ENCODE measurements around the gene KCNMA1. TPM values are rescaled to one million over a fixed set of nuclear protein-coding genes. Genes with fewer than 3 reads are reported as not detected.

Gene KCNMA1
- total and polyA plus RNA-seq, 10 of the 15 experiments (the other 5 are each of a cell fraction or from before 2014, with no cell fraction given) = 8.5 to 77.0 (median 21.3) TPM

- ChIA-PET SMC1A (ENCODE audit: uncharacterized antibody, unreplicated experiment) (interaction anchor here (0.6 to 1.6 kb wide), 3 partner anchors 8 to 655 kb away, joined by 3 read pairs; no protein-coding TSS in a partner anchor), RAD21 (ENCODE audit: unreplicated experiment) (no interaction called here), CTCF (no interaction called here), POLR2A (interaction anchor here (0.6 kb wide), 1 partner anchor 564 kb away, joined by 3 read pairs; no protein-coding TSS in a partner anchor)
- H3K4me1 ChIP-seq (ENCODE audit: control insufficient read depth, insufficient read depth, low read length) = no peaks in the 10 kb centered on the region
- H3K4me3 ChIP-seq = no peak overlapping the region
- H3K79me2 ChIP-seq (ENCODE audit: control insufficient read depth, insufficient read depth, low read length) = no peaks in the 10 kb centered on the region
- H3K36me3 ChIP-seq (ENCODE audit: control insufficient read depth in 2 of 2, insufficient read depth in 2 of 2, low read length in 1 of 2) = no peaks in the 10 kb centered on the region
- no peak for ATAC-seq
- in situ Hi-C loops (cut with MboI) (no loop called here), intact Hi-C loops (cut with micrococcal nuclease; ENCODE audit: unreplicated experiment) (no loop called here)
- no peaks in the 10 kb centered on the region for H4K20me1 ChIP-seq (ENCODE audit: control insufficient read depth, insufficient read depth)
- no peak for DNase-seq (ENCODE audit: low read depth, low spot score)
- H3K9ac ChIP-seq (ENCODE audit: control insufficient read depth, insufficient read depth, low read length) = no peak overlapping the region
- FAIRE-seq = no peak
- BruUV-seq (replicated peaks) = no TSS peak
- no peak for TF ChIP-seq SPI1 (IDR thresholded peaks at IDR 0.05; ENCODE audit: borderline replicate concordance, insufficient read depth, low read depth, low read length)
- no peak overlapping the region for H3K4me2 ChIP-seq (ENCODE audit: control insufficient read depth, insufficient read depth)
- H2AFZ ChIP-seq (ENCODE audit: control insufficient read depth, low read depth, low read length) = no peak overlapping the region
- H3K9me3 ChIP-seq (replicated peaks; ENCODE audit: control insufficient read depth, insufficient read depth, low read length) = no peaks in the 10 kb centered on the region
- no peaks in the 10 kb centered on the region for H3K27me3 ChIP-seq (replicated peaks in 1 of 2; ENCODE audit: control insufficient read depth in 2 of 2, insufficient read depth in 2 of 2, low read length in 1 of 2)
- no peak overlapping the region for H3K27ac ChIP-seq (ENCODE audit: control insufficient read depth, insufficient read depth)
- 6% methylated on average over 3 of the region's 3 CpGs for WGBS (ENCODE audit: insufficient coverage, insufficient replicate concordance, low lambda C conversion rate, missing lambda C conversion rate)
Observed at GRCh38 chr10:77079592-77080300, 557.9 kb downstream of the KCNMA1 start.

GRCh38 chr10:77077316-77077945 lies 560.2 kb downstream of the KCNMA1 start:
- no TSS peak for BruUV-seq (replicated peaks)
- ChIA-PET SMC1A (ENCODE audit: uncharacterized antibody, unreplicated experiment) (interaction anchor here (0.8 kb wide), 1 partner anchor 10 kb away, joined by 3 read pairs; no protein-coding TSS in a partner anchor), CTCF (no interaction called here), RAD21 (ENCODE audit: unreplicated experiment) (no interaction called here), POLR2A (no interaction called here)
- DNase-seq (ENCODE audit: low read depth, low spot score) (no peak), ATAC-seq (no peak), FAIRE-seq (no peak)
- H3K4me3 ChIP-seq = no peak overlapping the region
- 29% methylated on average over 7 of the region's 7 CpGs for WGBS (ENCODE audit: insufficient coverage, insufficient replicate concordance, low lambda C conversion rate, missing lambda C conversion rate)
- H3K79me2 ChIP-seq (ENCODE audit: control insufficient read depth, insufficient read depth, low read length) = no peaks in the 10 kb centered on the region
- no peaks in the 10 kb centered on the region for H3K4me1 ChIP-seq (ENCODE audit: control insufficient read depth, insufficient read depth, low read length)
- no peaks in the 10 kb centered on the region for H3K27me3 ChIP-seq (replicated peaks in 1 of 2; ENCODE audit: control insufficient read depth in 2 of 2, insufficient read depth in 2 of 2, low read length in 1 of 2)
- H3K4me2 ChIP-seq (ENCODE audit: control insufficient read depth, insufficient read depth) = no peak overlapping the region
- H3K27ac ChIP-seq (ENCODE audit: control insufficient read depth, insufficient read depth) = no peak overlapping the region
- intact Hi-C loops (cut with micrococcal nuclease; ENCODE audit: unreplicated experiment) = no loop called here
- TF ChIP-seq EP300 (IDR thresholded peaks at IDR 0.05; ENCODE audit: borderline replicate concordance in 1 of 2, control insufficient read depth in 1 of 2, low read depth in 2 of 2, low read length in 2 of 2) (no peak), SMAD5 (IDR thresholded peaks at IDR 0.05; ENCODE audit: low read depth) (no peak)
- no peaks in the 10 kb centered on the region for H3K9me3 ChIP-seq (replicated peaks; ENCODE audit: control insufficient read depth, insufficient read depth, low read length)
- no peak overlapping the region for H3K9ac ChIP-seq (ENCODE audit: control insufficient read depth, insufficient read depth, low read length)
- in situ Hi-C loops (cut with MboI) = no loop called here
- H4K20me1 ChIP-seq (ENCODE audit: control insufficient read depth, insufficient read depth) = no peaks in the 10 kb centered on the region
- no peaks in the 10 kb centered on the region for H3K36me3 ChIP-seq (ENCODE audit: control insufficient read depth in 2 of 2, insufficient read depth in 2 of 2, low read length in 1 of 2)
- H2AFZ ChIP-seq (ENCODE audit: control insufficient read depth, low read depth, low read length) = no peak overlapping the region
